AG04449 (cell line): Measurements from ENCODE around the gene RASAL3.
"Not testable (repeated sequence)": the region's sequence is repeated elsewhere in the genome, so short reads cannot be mapped to it uniquely, and the experiment has no call there.

ENCODE experiments used
- CTCF ChIA-PET: fragments of 350-600 bp; formaldehyde crosslinking; extraction: SDS; loops from one replicate; lab custom pipeline; 2021; ENCODE audit warnings: antibody characterized with exemption; lab: Yijun Ruan, JAX
- POLR2A ChIA-PET: fragments of 400-600, 350-600 bp; formaldehyde crosslinking; extraction: SDS; loops from one replicate; lab custom pipeline; 2020; ENCODE audit warnings: antibody characterized with exemption, inconsistent platforms; lab: Yijun Ruan, JAX
- DNase-seq: peaks from one replicate; pipeline ENCODE4 v3.0.0-alpha.2; 2010; ENCODE audit warnings: low read depth, low spot score
- H3K4me3 ChIP-seq: 2 replicates; pipeline ENCODE4 v1.5.1; 2011; ENCODE audit warnings: low read depth, mild to moderate bottlenecking, control low read depth, low read length
- CTCF ChIP-seq: IDR thresholded peaks from one replicate; pipeline ENCODE4 v1.5.1; 2011; ENCODE audit warnings: mild to moderate bottlenecking, moderate library complexity, low read length, control low read depth, inconsistent platforms; ENCODE audit not compliant: insufficient read depth; ENCODE audit errors: missing control alignments

Gene RASAL3

GRCh38 chr19:15418231-15418578 lies 46.1 kb downstream of the RASAL3 start:
- no peak for TF ChIP-seq CTCF
- CTCF ChIA-PET = interaction anchor here (0.6 to 3.9 kb wide), 8 partner anchors 8 to 137 kb away, joined by 3 to 39 read pairs (median 6); no protein-coding TSS in a partner anchor
- peak overlapping the region; percentile 96 for H3K4me3 ChIP-seq
- POLR2A ChIA-PET = interaction anchor here (1.3 to 3.2 kb wide), 4 partner anchors 13 to 38 kb away, joined by 6 to 44 read pairs (median 18); partner anchors contain the start of gene AKAP8
- DNase-seq = no peak

- no peak for DNase-seq
- POLR2A ChIA-PET = interaction anchor here (2.8 to 3.2 kb wide), 2 partner anchors 14 to 38 kb away, joined by 26 to 44 read pairs; partner anchors contain the start of gene AKAP8
- CTCF ChIA-PET = interaction anchor here (0.8 to 1.9 kb wide), 4 partner anchors 9 to 137 kb away, joined by 3 to 6 read pairs (median 3); no protein-coding TSS in a partner anchor
- peak overlapping the region; percentile 96 for H3K4me3 ChIP-seq
- no peak for TF ChIP-seq CTCF
Measured at GRCh38 chr19:15417699-15418098, 46.6 kb downstream of the RASAL3 start.

- no peak for DNase-seq
- ChIA-PET POLR2A (no interaction called here), CTCF (interaction anchor here (0.6 to 1.4 kb wide), 3 partner anchors 149 to 202 kb away, joined by 3 read pairs; no protein-coding TSS in a partner anchor)
- TF ChIP-seq CTCF = no peak
- no peak overlapping the region for H3K4me3 ChIP-seq
Measured at GRCh38 chr19:15412832-15413231, 51.5 kb downstream of the RASAL3 start.

GRCh38 chr19:15411351-15411750 lies 53.0 kb downstream of the RASAL3 start:
- CTCF ChIA-PET, H3K4me3 ChIP-seq, DNase-seq: not testable (repeated sequence)
- POLR2A ChIA-PET = interaction anchor here (2.5 kb wide), 1 partner anchor 8 kb away, joined by 13 read pairs; the partner anchor contains the start of gene AKAP8L

- H3K4me3 ChIP-seq = no peak overlapping the region
- POLR2A ChIA-PET = no interaction called here
- no peak for TF ChIP-seq CTCF
- DNase-seq = no peak
- CTCF ChIA-PET = no interaction called here
Measured at GRCh38 chr19:15404780-15405211, 59.5 kb downstream of the RASAL3 start.

- no peak for TF ChIP-seq CTCF
- CTCF ChIA-PET = no interaction called here
- no peak for DNase-seq
- no peak overlapping the region for H3K4me3 ChIP-seq
- POLR2A ChIA-PET = interaction anchor here (0.6 kb wide), 1 partner anchor 52 kb away, joined by 3 read pairs; no protein-coding TSS in a partner anchor
Measured at GRCh38 chr19:15404097-15404779, 60.1 kb downstream of the RASAL3 start.
